Fibroblast of lung (primary cell): ENCODE data around the gene NEK6. TPM values are rescaled to one million over a fixed set of nuclear protein-coding genes. Genes with fewer than 3 reads are reported as not detected.

Source experiments
- DNase-seq, 2 donors: peaks; one replicate each; pipeline versions ENCODE4 v3.0.0 to v3.0.0-alpha.2; 2010; ENCODE audit warnings: low read depth in 2 of 2
- H2AFZ ChIP-seq: 2 replicates; pipeline ENCODE4 v1.5.1; 2012; ENCODE audit warnings: low read length, control low read depth, inconsistent platforms
- H3K27ac ChIP-seq: 2 replicates; pipeline ENCODE4 v1.5.1; 2011; ENCODE audit warnings: low read length, control low read depth; ENCODE audit not compliant: insufficient read depth
- H3K27me3 ChIP-seq: 2 replicates; pipeline ENCODE4 v1.5.1; 2011; ENCODE audit warnings: mild to moderate bottlenecking, low read length; ENCODE audit not compliant: control insufficient read depth, insufficient read depth
- H3K36me3 ChIP-seq: 2 replicates; pipeline ENCODE4 v1.5.1; 2011; ENCODE audit warnings: low read length; ENCODE audit not compliant: control insufficient read depth, insufficient read depth
- H3K4me1 ChIP-seq: 2 replicates; pipeline ENCODE4 v1.5.1; 2011; ENCODE audit warnings: low read length; ENCODE audit not compliant: control insufficient read depth, insufficient read depth; ENCODE audit errors: extremely low read depth
- H3K4me2 ChIP-seq: 2 replicates; pipeline ENCODE4 v1.5.1; 2011; ENCODE audit warnings: low read length, control low read depth; ENCODE audit not compliant: insufficient read depth; ENCODE audit errors: extremely low read depth
- H3K4me3 ChIP-seq, 4 experiments: fragments of 200-600 bp in 1 of 4; sonication (generic) in 1 of 4; replicated peaks in 1 of 4; 2 replicates each; pipeline ENCODE4 v1.5.1; 2011 to 2016; ENCODE audit warnings: low read length in 4 of 4, low read depth in 3 of 4, mild to moderate bottlenecking in 3 of 4, control low read depth in 2 of 4, inconsistent platforms in 1 of 4, mixed read lengths in 1 of 4; ENCODE audit not compliant: insufficient read depth in 1 of 4; ENCODE audit errors: control extremely low read depth in 1 of 4
- H3K79me2 ChIP-seq: 2 replicates; pipeline ENCODE4 v1.5.1; 2012; ENCODE audit warnings: mild to moderate bottlenecking, low read length, inconsistent platforms; ENCODE audit not compliant: control insufficient read depth, insufficient read depth
- H3K9ac ChIP-seq: 2 replicates; pipeline ENCODE4 v1.5.1; 2011; ENCODE audit warnings: mild to moderate bottlenecking, low read length, control low read depth; ENCODE audit not compliant: insufficient read depth
- H3K9me3 ChIP-seq: 2 replicates; pipeline ENCODE4 v1.5.1; 2012; ENCODE audit warnings: low read depth, low read length; ENCODE audit not compliant: control insufficient read depth, insufficient read depth
- H4K20me1 ChIP-seq: 2 replicates; pipeline ENCODE4 v1.5.1; 2011; ENCODE audit warnings: low read length; ENCODE audit not compliant: control insufficient read depth, insufficient read depth; ENCODE audit errors: extremely low read depth
- EZH2 ChIP-seq: IDR thresholded peaks from 2 replicates; pipeline ENCODE4 v1.5.1; 2012; ENCODE audit warnings: low read length, control low read depth, mild to moderate bottlenecking; ENCODE audit errors: missing control alignments
- polyA plus RNA-seq, 2 donors: library from polyadenylated mRNA; depleted of rRNA in 1 of 2; stranded (reverse) in 1 of 2; unstranded in 1 of 2; fragments of >200 nt; gene quantifications; 2 replicates each; pipeline ENCODE4 v1.2.1, GENCODE V29; 2011 to 2012; ENCODE audit warnings: missing spikeins in 1 of 2
- total RNA-seq: library from RNA; depleted of rRNA; stranded (reverse); fragments of >200 nt; gene quantifications from 2 replicates; pipeline ENCODE4 v1.2.1, GENCODE V29; 2014
- TF ChIP-seq, protein P1 (sequence below), 2 donors: IDR thresholded peaks in 1 of 2; conservative IDR thresholded peaks in 1 of 2; 1 replicate in 1 of 2; 2 replicates in 1 of 2; pipeline ENCODE4 v1.5.1; 2011 to 2012; ENCODE audit warnings: low read length in 2 of 2, control low read depth in 1 of 2, inconsistent platforms in 1 of 2, low read depth in 1 of 2, mild to moderate bottlenecking in 1 of 2

The NEK6 gene
- total and polyA plus RNA-seq, 2 donors (not counting 1 experiment from before 2014, with no cell fraction given) = 71.2 to 71.4 TPM

DNA sequence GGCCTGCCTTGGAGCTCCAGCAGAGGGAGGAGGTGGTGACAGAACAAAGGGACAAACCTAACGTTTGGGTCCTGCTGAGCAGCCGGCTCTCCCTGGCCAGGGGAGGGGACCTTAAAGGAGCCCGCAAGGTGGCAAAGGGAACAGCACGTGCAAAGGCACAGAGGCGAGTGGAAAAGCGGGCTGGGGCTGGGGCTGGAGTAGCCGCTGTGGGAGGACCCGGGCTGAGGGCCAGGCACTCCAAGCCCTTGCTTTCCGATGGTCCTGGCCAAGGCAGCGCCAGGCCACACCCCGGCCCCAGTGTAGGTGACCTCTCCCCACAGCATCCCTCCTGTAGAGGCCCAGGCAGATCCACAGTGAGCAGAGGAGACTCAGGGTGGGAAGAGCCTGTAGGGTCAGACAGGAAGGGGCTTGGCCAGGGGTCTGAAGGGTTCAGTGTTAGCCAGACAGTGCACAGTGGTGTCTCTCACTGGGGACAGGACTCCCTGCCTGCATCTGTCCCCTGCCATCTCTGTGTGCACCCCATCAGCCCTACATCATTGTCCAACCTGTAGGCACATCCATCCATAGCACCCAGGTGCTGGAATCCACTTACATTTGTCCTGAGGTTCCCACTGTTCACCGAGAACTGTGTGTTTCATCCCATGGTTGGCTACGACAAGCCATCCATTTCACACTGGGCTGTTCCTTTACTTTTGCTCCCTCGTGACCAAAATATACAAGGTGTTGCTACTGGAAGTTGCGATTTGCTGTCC, 77.0 kb downstream of the NEK6 start:
- no peak for DNase-seq
- Histone ChIP-seq H3K4me2 (no peak overlapping the region), H4K20me1 (no peaks in the 10 kb centered on the region), H3K9me3 (no peaks in the 10 kb centered on the region), H3K27me3 (no peaks in the 10 kb centered on the region), H3K79me2 (no peaks in the 10 kb centered on the region), H3K27ac (no peak overlapping the region), H3K4me1 (no peaks in the 10 kb centered on the region), H3K9ac (no peak overlapping the region), H3K4me3 (no peak overlapping the region), H3K36me3 (peaks cover 20% of the 10 kb centered on the region), H2AFZ (no peak overlapping the region)
- no peak for TF ChIP-seq EZH2
- TF ChIP-seq, protein P1, sequence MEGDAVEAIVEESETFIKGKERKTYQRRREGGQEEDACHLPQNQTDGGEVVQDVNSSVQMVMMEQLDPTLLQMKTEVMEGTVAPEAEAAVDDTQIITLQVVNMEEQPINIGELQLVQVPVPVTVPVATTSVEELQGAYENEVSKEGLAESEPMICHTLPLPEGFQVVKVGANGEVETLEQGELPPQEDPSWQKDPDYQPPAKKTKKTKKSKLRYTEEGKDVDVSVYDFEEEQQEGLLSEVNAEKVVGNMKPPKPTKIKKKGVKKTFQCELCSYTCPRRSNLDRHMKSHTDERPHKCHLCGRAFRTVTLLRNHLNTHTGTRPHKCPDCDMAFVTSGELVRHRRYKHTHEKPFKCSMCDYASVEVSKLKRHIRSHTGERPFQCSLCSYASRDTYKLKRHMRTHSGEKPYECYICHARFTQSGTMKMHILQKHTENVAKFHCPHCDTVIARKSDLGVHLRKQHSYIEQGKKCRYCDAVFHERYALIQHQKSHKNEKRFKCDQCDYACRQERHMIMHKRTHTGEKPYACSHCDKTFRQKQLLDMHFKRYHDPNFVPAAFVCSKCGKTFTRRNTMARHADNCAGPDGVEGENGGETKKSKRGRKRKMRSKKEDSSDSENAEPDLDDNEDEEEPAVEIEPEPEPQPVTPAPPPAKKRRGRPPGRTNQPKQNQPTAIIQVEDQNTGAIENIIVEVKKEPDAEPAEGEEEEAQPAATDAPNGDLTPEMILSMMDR (conservative IDR thresholded peaks at IDR 0.05 in 1 of 2, IDR thresholded peaks at IDR 0.05 in 1 of 2; ENCODE audit: low read depth in 1 of 2, low read length in 2 of 2) = no peak

DNA sequence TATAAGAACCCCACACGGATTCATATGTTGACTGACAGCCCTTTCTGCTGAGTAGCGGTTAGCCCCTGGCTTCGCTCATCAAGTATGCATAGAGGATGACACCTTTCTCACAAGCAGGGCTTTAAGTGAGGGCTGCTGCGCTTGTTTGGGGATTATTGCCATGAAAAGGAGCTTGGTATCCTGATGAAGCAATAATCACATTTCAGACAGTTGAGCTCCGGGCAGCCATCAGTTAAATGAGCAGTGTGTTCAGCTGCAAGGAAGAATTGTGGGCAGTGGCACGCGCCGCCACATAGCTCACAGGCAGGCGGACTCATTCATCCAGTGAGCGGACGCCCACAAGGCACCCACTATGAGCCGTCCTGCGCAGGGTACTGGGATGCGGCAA, 77.6 kb downstream of the NEK6 start:
- Histone ChIP-seq H3K4me3 (no peak overlapping the region), H3K9me3 (no peaks in the 10 kb centered on the region), H3K4me2 (no peak overlapping the region), H3K27me3 (no peaks in the 10 kb centered on the region), H3K36me3 (peaks cover 18% of the 10 kb centered on the region), H2AFZ (no peak overlapping the region), H3K4me1 (no peaks in the 10 kb centered on the region), H3K79me2 (no peaks in the 10 kb centered on the region), H3K27ac (no peak overlapping the region), H3K9ac (no peak overlapping the region), H4K20me1 (no peaks in the 10 kb centered on the region)
- TF ChIP-seq, protein P1 (conservative IDR thresholded peaks at IDR 0.05 in 1 of 2, IDR thresholded peaks at IDR 0.05 in 1 of 2; ENCODE audit: low read depth in 1 of 2, low read length in 2 of 2) = no peak
- TF ChIP-seq EZH2 = no peak
- DNase-seq = no peak

DNA sequence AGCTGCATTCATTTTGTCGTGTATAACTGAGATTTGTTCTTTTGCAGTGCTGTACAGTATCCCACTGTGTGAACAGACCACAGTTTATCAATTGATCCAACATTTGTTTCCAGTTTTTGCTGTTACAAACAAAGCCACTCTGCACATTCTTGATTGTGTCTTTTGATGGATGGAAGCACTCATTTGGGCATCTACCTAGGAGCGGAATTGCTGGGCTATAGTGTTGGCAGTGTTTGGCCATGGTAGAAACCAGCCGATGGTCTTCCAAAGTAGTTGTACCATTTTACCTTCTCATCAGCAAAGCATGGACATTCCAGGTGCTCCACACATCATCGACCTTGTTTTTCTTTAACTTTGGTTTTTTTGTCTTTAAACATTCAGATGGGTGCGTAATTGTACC, 79.8 kb downstream of the NEK6 start:
- peaks cover 6% of the 10 kb centered on the region for H3K4me1 ChIP-seq
- no peak overlapping the region for H2AFZ ChIP-seq
- H3K4me2 ChIP-seq = no peak overlapping the region
- no peaks in the 10 kb centered on the region for H3K79me2 ChIP-seq
- H3K36me3 ChIP-seq = peaks cover 16% of the 10 kb centered on the region
- no peaks in the 10 kb centered on the region for H3K27me3 ChIP-seq
- TF ChIP-seq, protein P1 (conservative IDR thresholded peaks at IDR 0.05 in 1 of 2, IDR thresholded peaks at IDR 0.05 in 1 of 2; ENCODE audit: low read depth in 1 of 2, low read length in 2 of 2) = no peak
- no peak for TF ChIP-seq EZH2
- no peak overlapping the region for H3K9ac ChIP-seq
- H3K4me3 ChIP-seq = no peak overlapping the region
- no peaks in the 10 kb centered on the region for H3K9me3 ChIP-seq
- no peak overlapping the region for H3K27ac ChIP-seq
- DNase-seq = no peak
- no peaks in the 10 kb centered on the region for H4K20me1 ChIP-seq
